T-helper 1 cell treated with Interleukin-12 subunit alpha and Interleukin-12 subunit beta and Interleukin-4 antibody, amounts not matched to agents 30 μg/mL and 1 μg/mL, for 36 hours (primary cell): Measurements from ENCODE around the gene FGGY.
"Not testable (repeated sequence)": the region's sequence is repeated elsewhere in the genome, so short reads cannot be mapped to it uniquely, and the experiment has no call there.

Experiments used
- H3K27ac Mint-ChIP-seq: one replicate; pipeline ENCODE4 v1.8.0; 2021; ENCODE audit warnings: mild to moderate bottlenecking, mixed read lengths
- H3K27me3 Mint-ChIP-seq: one replicate; pipeline ENCODE4 v1.8.0; 2021; ENCODE audit warnings: low read depth, mixed read lengths
- H3K36me3 Mint-ChIP-seq: one replicate; pipeline ENCODE4 v1.8.0; 2021; ENCODE audit warnings: low read depth, mixed read lengths
- H3K4me1 Mint-ChIP-seq: one replicate; pipeline ENCODE4 v1.8.0; 2021; ENCODE audit warnings: low read depth, mixed read lengths
- H3K4me3 Mint-ChIP-seq: one replicate; pipeline ENCODE4 v1.8.0; 2021; ENCODE audit warnings: mild to moderate bottlenecking, moderate library complexity, mixed read lengths
- H3K9me3 Mint-ChIP-seq: one replicate; pipeline ENCODE4 v1.8.0; 2021; ENCODE audit warnings: mixed read lengths

The FGGY gene

GRCh38 chr1:59596956-59597355, 300.1 kb downstream of the FGGY start:
- Mint-ChIP-seq H3K27me3 (no peaks in the 10 kb centered on the region), H3K4me1 (no peaks in the 10 kb centered on the region), H3K27ac (no peak overlapping the region), H3K9me3 (no peaks in the 10 kb centered on the region), H3K4me3 (no peak overlapping the region), H3K36me3 (no peaks in the 10 kb centered on the region)

- no peak overlapping the region for H3K27ac Mint-ChIP-seq
- H3K36me3 Mint-ChIP-seq = no peaks in the 10 kb centered on the region
- H3K27me3 Mint-ChIP-seq = no peaks in the 10 kb centered on the region
- no peaks in the 10 kb centered on the region for H3K9me3 Mint-ChIP-seq
- no peak overlapping the region for H3K4me3 Mint-ChIP-seq
- no peaks in the 10 kb centered on the region for H3K4me1 Mint-ChIP-seq
Observed at GRCh38 chr1:59597420-59598119, 300.7 kb downstream of the FGGY start.

DNA sequence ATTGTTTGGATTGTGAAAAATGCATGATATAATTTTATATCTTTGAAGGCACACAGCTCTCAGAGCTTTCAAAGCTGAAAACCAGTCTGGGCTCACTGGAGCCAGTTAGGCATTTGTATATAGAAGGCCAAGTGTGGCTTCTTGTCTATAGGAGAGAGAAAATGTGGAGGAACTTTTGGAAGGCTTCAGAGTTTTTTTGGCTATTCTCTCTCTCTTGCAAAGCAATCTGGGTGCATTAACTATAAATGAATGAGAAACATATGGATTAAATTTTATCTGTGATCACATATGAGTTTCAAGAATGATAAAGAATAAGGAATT, 301.2 kb downstream of the FGGY start:
- H3K27me3 Mint-ChIP-seq = no peaks in the 10 kb centered on the region
- no peaks in the 10 kb centered on the region for H3K9me3 Mint-ChIP-seq
- no peaks in the 10 kb centered on the region for H3K4me1 Mint-ChIP-seq
- no peaks in the 10 kb centered on the region for H3K36me3 Mint-ChIP-seq
- no peak overlapping the region for H3K27ac Mint-ChIP-seq
- H3K4me3 Mint-ChIP-seq = no peak overlapping the region

- H3K27me3 Mint-ChIP-seq = no peaks in the 10 kb centered on the region
- no peaks in the 10 kb centered on the region for H3K36me3 Mint-ChIP-seq
- H3K4me3 Mint-ChIP-seq = no peak overlapping the region
- H3K9me3 Mint-ChIP-seq = no peaks in the 10 kb centered on the region
- no peaks in the 10 kb centered on the region for H3K4me1 Mint-ChIP-seq
- no peak overlapping the region for H3K27ac Mint-ChIP-seq
Observed at GRCh38 chr1:59601041-59601441, 304.1 kb downstream of the FGGY start.

- no peaks in the 10 kb centered on the region for H3K27me3 Mint-ChIP-seq
- no peak overlapping the region for H3K27ac Mint-ChIP-seq
- H3K4me1 Mint-ChIP-seq = no peaks in the 10 kb centered on the region
- no peaks in the 10 kb centered on the region for H3K9me3 Mint-ChIP-seq
- no peaks in the 10 kb centered on the region for H3K36me3 Mint-ChIP-seq
- no peak overlapping the region for H3K4me3 Mint-ChIP-seq
Observed at GRCh38 chr1:59601811-59602210, 304.9 kb downstream of the FGGY start.

GRCh38 chr1:59604191-59604590, 307.3 kb downstream of the FGGY start:
- Mint-ChIP-seq H3K4me1 (no peaks in the 10 kb centered on the region), H3K27ac (no peak overlapping the region), H3K4me3 (no peak overlapping the region), H3K36me3 (no peaks in the 10 kb centered on the region), H3K27me3 (no peaks in the 10 kb centered on the region), H3K9me3 (no peaks in the 10 kb centered on the region)

DNA sequence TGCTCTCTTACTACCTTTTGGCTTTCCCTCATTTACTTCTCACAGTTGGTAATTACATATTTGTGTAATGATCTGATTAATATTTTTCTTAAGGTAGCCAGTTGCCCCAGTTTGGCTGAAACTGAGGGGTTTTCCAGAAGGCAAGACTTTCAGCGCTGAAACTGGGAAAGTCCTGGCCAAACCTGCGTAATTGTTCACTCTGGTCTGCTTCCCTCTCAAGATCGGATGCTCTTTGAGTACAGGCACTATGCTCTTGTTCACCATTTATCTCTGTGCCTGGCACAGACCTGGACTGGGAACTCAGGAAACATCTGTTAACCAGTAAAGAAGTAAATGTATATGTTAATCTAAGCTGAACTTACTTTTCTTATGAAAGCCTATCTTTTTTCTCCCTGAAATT, 308.3 kb downstream of the FGGY start:
- H3K36me3 Mint-ChIP-seq = peaks cover 4% of the 10 kb centered on the region
- H3K27me3 Mint-ChIP-seq = no peaks in the 10 kb centered on the region
- H3K27ac Mint-ChIP-seq = no peak overlapping the region
- no peaks in the 10 kb centered on the region for H3K4me1 Mint-ChIP-seq
- no peaks in the 10 kb centered on the region for H3K9me3 Mint-ChIP-seq
- no peak overlapping the region for H3K4me3 Mint-ChIP-seq

DNA sequence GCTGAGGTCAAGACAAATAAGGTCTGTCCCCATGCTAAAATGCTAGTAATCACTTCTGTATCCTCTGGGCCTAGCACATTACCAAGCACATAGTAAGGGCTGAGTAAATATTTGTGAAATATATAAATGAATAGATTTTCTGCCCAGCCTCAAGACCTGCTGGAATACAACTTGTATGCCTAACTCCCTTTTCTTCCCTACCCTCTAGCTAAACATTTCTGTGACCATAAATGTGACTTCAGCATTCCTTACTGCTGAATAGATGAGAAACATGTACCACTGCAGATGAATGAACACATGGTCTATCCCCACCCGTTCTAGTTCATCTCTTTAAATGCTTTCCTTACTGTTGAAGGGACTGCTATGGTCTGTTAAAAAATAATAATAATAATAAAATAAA, 308.9 kb downstream of the FGGY start:
- H3K27me3 Mint-ChIP-seq = no peaks in the 10 kb centered on the region
- H3K9me3 Mint-ChIP-seq = no peaks in the 10 kb centered on the region
- H3K4me3 Mint-ChIP-seq = no peak overlapping the region
- H3K27ac Mint-ChIP-seq = no peak overlapping the region
- H3K4me1 Mint-ChIP-seq = no peaks in the 10 kb centered on the region
- H3K36me3 Mint-ChIP-seq = peaks cover 4% of the 10 kb centered on the region

- Mint-ChIP-seq H3K36me3 (peaks cover 4% of the 10 kb centered on the region), H3K9me3 (no peaks in the 10 kb centered on the region), H3K4me1 (no peaks in the 10 kb centered on the region), H3K27ac (no peak overlapping the region), H3K4me3 (no peak overlapping the region), H3K27me3 (no peaks in the 10 kb centered on the region)
Observed at GRCh38 chr1:59609245-59609644, 312.4 kb downstream of the FGGY start.

DNA sequence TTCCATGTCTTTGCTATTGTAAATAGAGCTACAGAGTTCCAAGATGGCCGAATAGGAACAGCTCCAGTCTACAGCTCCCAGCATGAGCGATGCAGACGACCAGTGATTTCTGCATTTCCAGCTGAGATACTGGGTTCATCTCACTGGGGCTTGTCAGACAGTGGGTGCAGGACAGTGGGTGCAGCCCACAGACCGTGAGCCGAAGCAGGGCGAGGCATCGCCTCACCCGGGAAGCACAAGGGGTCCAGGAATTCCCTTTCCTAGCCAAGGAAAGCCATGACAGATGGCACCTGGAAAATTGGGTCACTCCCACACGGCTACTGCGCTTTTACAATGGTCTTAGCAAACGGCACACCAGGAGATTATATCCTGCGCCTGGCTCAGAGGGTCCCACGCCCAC, 313.6 kb downstream of the FGGY start:
- not testable (repeated sequence) for H3K27me3 Mint-ChIP-seq, H3K27ac Mint-ChIP-seq, H3K4me1 Mint-ChIP-seq, H3K36me3 Mint-ChIP-seq, H3K9me3 Mint-ChIP-seq, H3K4me3 Mint-ChIP-seq

GRCh38 chr1:59617434-59617833, 320.5 kb downstream of the FGGY start:
- Mint-ChIP-seq H3K4me1 (no peaks in the 10 kb centered on the region), H3K27ac (no peak overlapping the region), H3K9me3 (no peaks in the 10 kb centered on the region), H3K27me3 (no peaks in the 10 kb centered on the region), H3K4me3 (no peak overlapping the region), H3K36me3 (no peaks in the 10 kb centered on the region)

DNA sequence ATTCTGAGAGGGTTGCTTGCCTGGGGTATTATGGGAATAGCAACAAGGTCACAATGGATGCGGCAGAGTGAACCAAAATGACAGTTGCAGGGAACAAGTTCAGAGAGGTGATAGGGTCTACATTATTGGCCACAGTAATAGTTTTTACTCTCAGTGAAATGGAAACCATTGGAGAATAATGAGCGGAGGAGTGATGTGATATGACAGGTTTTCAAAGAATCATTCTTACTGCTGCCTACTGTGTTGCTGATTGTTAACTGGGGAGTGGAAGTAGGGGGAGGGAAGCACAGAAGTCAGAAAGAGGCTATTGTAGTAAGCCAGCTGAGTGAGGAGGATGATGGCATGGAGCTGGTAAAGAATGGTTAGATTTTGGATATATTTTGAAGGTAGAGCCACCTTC, 322.7 kb downstream of the FGGY start:
- H3K4me3 Mint-ChIP-seq = no peak overlapping the region
- no peaks in the 10 kb centered on the region for H3K9me3 Mint-ChIP-seq
- H3K4me1 Mint-ChIP-seq = no peaks in the 10 kb centered on the region
- H3K27me3 Mint-ChIP-seq = no peaks in the 10 kb centered on the region
- H3K36me3 Mint-ChIP-seq = no peaks in the 10 kb centered on the region
- no peak overlapping the region for H3K27ac Mint-ChIP-seq

GRCh38 chr1:59625384-59625783, 328.5 kb downstream of the FGGY start:
- no peak overlapping the region for H3K4me3 Mint-ChIP-seq
- no peaks in the 10 kb centered on the region for H3K9me3 Mint-ChIP-seq
- no peak overlapping the region for H3K27ac Mint-ChIP-seq
- H3K36me3 Mint-ChIP-seq = no peaks in the 10 kb centered on the region
- H3K27me3 Mint-ChIP-seq = no peaks in the 10 kb centered on the region
- no peaks in the 10 kb centered on the region for H3K4me1 Mint-ChIP-seq

DNA sequence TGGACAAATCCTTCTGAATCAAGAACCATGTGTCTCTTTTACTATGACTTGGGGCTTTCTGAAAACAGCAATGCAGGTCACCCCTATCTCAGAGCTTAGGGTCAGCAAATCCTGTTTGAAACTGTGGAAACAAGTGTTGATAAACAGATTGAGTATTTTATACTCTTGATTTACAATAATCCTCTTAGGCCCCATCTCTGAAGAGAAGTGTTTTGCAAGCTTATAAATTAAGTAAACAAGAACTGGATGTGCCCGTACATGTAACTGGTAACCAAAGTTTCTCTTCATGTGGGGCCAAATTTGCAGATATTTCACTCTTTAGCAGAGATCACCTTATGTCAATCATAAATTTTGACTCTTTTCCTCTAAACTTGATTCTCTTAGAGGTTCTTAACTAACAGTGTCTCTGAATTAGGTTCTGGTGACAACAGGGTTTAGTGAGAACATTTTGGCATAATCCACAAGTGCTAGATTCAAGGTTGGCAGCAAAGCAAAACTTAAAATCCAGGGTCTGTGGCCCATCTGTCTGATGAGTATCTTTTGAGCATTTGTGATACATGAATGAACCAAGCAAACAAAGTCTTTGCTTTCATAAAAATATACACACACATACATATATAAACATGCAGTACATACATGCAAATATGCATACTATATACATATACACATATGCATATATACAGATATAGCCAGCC, 334.8 kb downstream of the FGGY start:
- Mint-ChIP-seq H3K36me3 (no peaks in the 10 kb centered on the region), H3K27me3 (no peaks in the 10 kb centered on the region), H3K27ac (no peak overlapping the region), H3K9me3 (peaks cover 3% of the 10 kb centered on the region), H3K4me1 (no peaks in the 10 kb centered on the region), H3K4me3 (no peak overlapping the region)

- H3K9me3 Mint-ChIP-seq = peaks cover 3% of the 10 kb centered on the region
- H3K27me3 Mint-ChIP-seq = no peaks in the 10 kb centered on the region
- no peaks in the 10 kb centered on the region for H3K36me3 Mint-ChIP-seq
- no peaks in the 10 kb centered on the region for H3K4me1 Mint-ChIP-seq
- H3K4me3 Mint-ChIP-seq = no peak overlapping the region
- H3K27ac Mint-ChIP-seq = no peak overlapping the region
Observed at GRCh38 chr1:59635097-59635496, 338.2 kb downstream of the FGGY start.
